ENCODE data around the gene BAZ2B. TPM values are rescaled to one million over a fixed set of nuclear protein-coding genes. Genes with fewer than 3 reads are reported as not detected.

BAZ2B gene
- total and polyA plus RNA-seq, 2 donors (not counting 3 experiments of a cell fraction or from before 2014, with no cell fraction given), result 22.1 to 73.8 TPM

DNA sequence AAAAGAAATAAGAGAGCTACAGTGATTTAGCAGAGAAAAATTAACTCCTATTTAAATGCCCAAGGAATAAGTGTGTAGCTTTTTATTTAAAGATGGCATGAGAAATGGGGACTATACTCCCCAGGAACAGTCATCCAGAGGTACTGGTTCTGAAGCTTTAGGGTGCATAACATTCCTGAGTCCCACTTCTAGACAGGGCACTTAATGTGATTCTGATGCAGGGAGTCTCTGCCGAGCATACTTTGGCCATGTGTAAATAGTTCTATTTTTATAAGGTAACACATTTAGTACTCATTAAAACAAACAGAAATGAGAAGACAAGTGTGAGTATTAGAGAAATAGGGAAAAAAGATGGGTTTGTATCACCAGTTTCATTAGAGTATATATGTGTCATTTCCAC lies 175.2 kb downstream of the BAZ2B start:
- Histone ChIP-seq H3K27me3 (ENCODE audit: control insufficient read depth in 2 of 2, insufficient read depth in 2 of 2, low read length in 2 of 2) (no peaks in the 10 kb centered on the region), H4K20me1 (replicated peaks; ENCODE audit: control insufficient read depth, extremely low read depth, insufficient read depth, low read length) (no peaks in the 10 kb centered on the region), H3K4me1 (ENCODE audit: control insufficient read depth, extremely low read depth, insufficient read depth, low read length) (no peaks in the 10 kb centered on the region), H3K27ac (ENCODE audit: insufficient read depth, low read depth, low read length) (no peak overlapping the region), H3K4me3 (replicated peaks in 1 of 3; ENCODE audit: insufficient read depth in 1 of 3, low read depth in 1 of 3, low read length in 3 of 3) (no peak overlapping the region), H3K4me2 (ENCODE audit: insufficient read depth, low read length) (no peak overlapping the region), H3K79me2 (ENCODE audit: control insufficient read depth, insufficient read depth, low read length) (no peaks in the 10 kb centered on the region), H3K36me3 (ENCODE audit: control insufficient read depth in 2 of 2, extremely low read depth in 1 of 2, insufficient read depth in 2 of 2, low read length in 2 of 2) (peaks cover 4 to 8% of the 10 kb centered on the region in 2 experiments), H3K9me1 (replicated peaks; ENCODE audit: control insufficient read depth, extremely low read depth, insufficient read depth, low read length) (no peaks in the 10 kb centered on the region), H3K9me3 (replicated peaks; ENCODE audit: control insufficient read depth, insufficient read depth, low read length) (no peaks in the 10 kb centered on the region), H3K9ac (replicated peaks; ENCODE audit: extremely low read depth, insufficient read depth, low read length) (no peak overlapping the region), H2AFZ (ENCODE audit: low read depth, low read length) (no peak overlapping the region)
- ChIA-PET POLR2A (no interaction called here), CTCF (interaction anchor here (0.9 to 1.7 kb wide), 3 partner anchors 14 to 78 kb away, joined by 3 to 6 read pairs (median 4); no protein-coding TSS in a partner anchor)
- TF ChIP-seq POLR2AphosphoS5 (IDR thresholded peaks at IDR 0.05; ENCODE audit: insufficient read depth, low read depth, low read length) (no peak), EZH2 (IDR thresholded peaks at IDR 0.05; ENCODE audit: borderline replicate concordance, low read depth, low read length, severe bottlenecking) (no peak), MYC (IDR thresholded peaks at IDR 0.05; ENCODE audit: low read depth, low read length) (no peak), JUN (IDR thresholded peaks at IDR 0.05; ENCODE audit: borderline replicate concordance, insufficient read depth, insufficient read length, low read depth) (no peak), GATA2 (IDR thresholded peaks at IDR 0.05; ENCODE audit: insufficient read depth, insufficient read length, low read depth, low read length) (no peak), CTCF (IDR thresholded peaks at IDR 0.05; ENCODE audit: extremely low read depth in 1 of 2, insufficient read depth in 1 of 2, low read depth in 1 of 2, low read length in 2 of 2) (no peak), POLR2A (IDR thresholded peaks at IDR 0.05; ENCODE audit: low read depth, low read length) (no peak), FOS (IDR thresholded peaks at IDR 0.05; ENCODE audit: borderline replicate concordance, insufficient read depth, low read length) (no peak)
- TF ChIP-seq, protein P1, sequence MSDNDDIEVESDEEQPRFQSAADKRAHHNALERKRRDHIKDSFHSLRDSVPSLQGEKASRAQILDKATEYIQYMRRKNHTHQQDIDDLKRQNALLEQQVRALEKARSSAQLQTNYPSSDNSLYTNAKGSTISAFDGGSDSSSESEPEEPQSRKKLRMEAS (IDR thresholded peaks at IDR 0.05; ENCODE audit: insufficient read depth, insufficient read length), result no peak
- DNase-seq (ENCODE audit: low read depth, low spot score), result no peak
- FAIRE-seq, result no peak
- intact Hi-C loops (cut with micrococcal nuclease) (no loop called here), dilution Hi-C loops (cut with MboI; ENCODE audit: extremely low pct_ligation_motif_present, low sequenced_read_pairs) (no loop called here)
- no TSS peak for BruUV-seq (replicated peaks)

Measured in endothelial cell of umbilical vein (primary cell).